SK-N-SH (cell line): Measurements from ENCODE around the gene LCN15. TPM values are rescaled to one million over a fixed set of nuclear protein-coding genes. Genes with fewer than 3 reads are reported as not detected.
"Not testable (repeated sequence)": the region's sequence is repeated elsewhere in the genome, so short reads cannot be mapped to it uniquely, and the experiment has no call there.

Experiments
- CTCF ChIA-PET: fragments of 300-600, 350-600 bp; formaldehyde crosslinking; extraction: SDS; loops from one replicate; lab custom pipeline; 2021; lab: Yijun Ruan, JAX
- POLR2A ChIA-PET: fragments of 350-600 bp; sonication (Branson Sonifier 250); formaldehyde crosslinking; extraction: SDS; loops from one replicate; lab custom pipeline; 2020; ENCODE audit warnings: antibody characterized with exemption, inconsistent platforms; lab: Yijun Ruan, JAX
- DNase-seq: peaks from one replicate; pipeline ENCODE4 v3.0.0; 2012
- H2AFZ ChIP-seq: fragments of 200-600 bp; sonication (generic); 2 replicates; pipeline ENCODE4 v1.8.1; 2016; ENCODE audit warnings: antibody characterized with exemption, mild to moderate bottlenecking, low read depth
- H3F3A ChIP-seq: fragments of 200-600 bp; sonication (generic); replicated peaks from 2 replicates; pipeline ENCODE3; 2016; ENCODE audit warnings: antibody characterized with exemption, mild to moderate bottlenecking; ENCODE audit not compliant: insufficient read depth
- H3K27ac ChIP-seq, 2 experiments: fragments of 200-500 bp in 1 of 2; fragments of 200-600 bp in 1 of 2; sonication (Bioruptor generic) in 1 of 2; sonication (generic), shearing (Covaris generic) in 1 of 2; 2 replicates each; pipeline versions ENCODE4 v1.5.1 to v1.6.1; 2014 to 2016; ENCODE audit warnings: low read depth in 2 of 2, inconsistent platforms in 1 of 2, low read length in 1 of 2, mild to moderate bottlenecking in 1 of 2, mixed read lengths in 1 of 2
- H3K27me3 ChIP-seq: fragments of 200-600 bp; sonication (generic), shearing (Covaris generic); 2 replicates; pipeline ENCODE4 v1.6.1; 2016; ENCODE audit warnings: mixed run types; ENCODE audit not compliant: insufficient read depth
- H3K36me3 ChIP-seq, 2 experiments: fragments of 200-500 bp in 1 of 2; fragments of 200-600 bp in 1 of 2; sonication (Bioruptor generic) in 1 of 2; sonication (generic) in 1 of 2; replicated peaks in 1 of 2; 2 replicates each; pipeline versions ENCODE3 to v1.5.1; 2014 to 2016; ENCODE audit warnings: low read length in 1 of 2, mild to moderate bottlenecking in 1 of 2; ENCODE audit not compliant: insufficient read depth in 2 of 2, control insufficient read depth in 1 of 2
- H3K4me1 ChIP-seq, 2 experiments: fragments of 200-500 bp in 1 of 2; fragments of 200-600 bp in 1 of 2; sonication (Bioruptor generic) in 1 of 2; sonication (generic), shearing (Covaris generic) in 1 of 2; 2 replicates each; pipeline versions ENCODE4 v1.5.1 to v1.6.1; 2014 to 2016; ENCODE audit warnings: low read depth in 1 of 2, low read length in 1 of 2, mixed run types in 1 of 2; ENCODE audit not compliant: insufficient read depth in 2 of 2, control insufficient read depth in 1 of 2
- H3K4me2 ChIP-seq: fragments of 200-600 bp; sonication (generic), shearing (Covaris generic); 2 replicates; pipeline ENCODE4 v1.6.1; 2017; ENCODE audit warnings: mixed run types
- H3K4me3 ChIP-seq, 2 experiments: fragments of 200-500 bp in 1 of 2; fragments of 200-600 bp in 1 of 2; sonication (Bioruptor generic) in 1 of 2; sonication (generic), shearing (Covaris generic) in 1 of 2; 2 replicates each; pipeline versions ENCODE4 v1.5.1 to v1.8.1; 2014 to 2016; ENCODE audit warnings: low read depth in 2 of 2, inconsistent platforms in 1 of 2, low read length in 1 of 2, mild to moderate bottlenecking in 1 of 2, mixed read lengths in 1 of 2, moderate library complexity in 1 of 2
- H3K79me2 ChIP-seq: fragments of 200-600 bp; sonication (generic); 2 replicates; pipeline ENCODE4 v1.8.1; 2017; ENCODE audit warnings: mild to moderate bottlenecking; ENCODE audit not compliant: insufficient read depth
- H3K9ac ChIP-seq: fragments of 200-600 bp; sonication (generic); 2 replicates; pipeline ENCODE4 v1.6.1; 2017; ENCODE audit warnings: mixed run types
- H3K9me2 ChIP-seq: fragments of 200-600 bp; sonication (generic); 2 replicates; pipeline ENCODE4 v1.6.1; 2017; ENCODE audit warnings: mixed run types
- H3K9me3 ChIP-seq: fragments of 200-600 bp; sonication (generic); 2 replicates; pipeline ENCODE4 v1.6.1; 2017; ENCODE audit warnings: mixed run types, mild to moderate bottlenecking, moderate library complexity
- H4K20me1 ChIP-seq: fragments of 200-600 bp; sonication (generic); 2 replicates; pipeline ENCODE4 v1.6.1; 2017; ENCODE audit warnings: mild to moderate bottlenecking, mixed run types; ENCODE audit not compliant: insufficient read depth
- ELF1 ChIP-seq: IDR thresholded peaks from 2 replicates; pipeline ENCODE4 v1.4.0; 2012
- GABPA ChIP-seq: IDR thresholded peaks from 2 replicates; pipeline ENCODE4 v1.4.0; 2012; ENCODE audit warnings: low read depth, mild to moderate bottlenecking
- GATA2 ChIP-seq: sonication (generic); formaldehyde crosslinking; IDR thresholded peaks from 2 replicates; pipeline ENCODE4 v1.5.0; 2020; ENCODE audit warnings: mild to moderate bottlenecking, missing genetic modification reagents
- MEF2A ChIP-seq: IDR thresholded peaks from 2 replicates; pipeline ENCODE4 v1.4.0; 2012; ENCODE audit warnings: low read depth, borderline replicate concordance
- MXI1 ChIP-seq: IDR thresholded peaks from 2 replicates; pipeline ENCODE4 v1.6.1; 2012; ENCODE audit warnings: mild to moderate bottlenecking, low read depth, low read length, improper control_type of control experiment
- NFIC ChIP-seq: IDR thresholded peaks from 2 replicates; pipeline ENCODE4 v1.4.0; 2012; ENCODE audit warnings: borderline replicate concordance
- NRF1 ChIP-seq: IDR thresholded peaks from 2 replicates; pipeline ENCODE4 v1.6.1; 2012; ENCODE audit warnings: low read depth, mild to moderate bottlenecking, low read length
- PBX3 ChIP-seq: IDR thresholded peaks from 2 replicates; pipeline ENCODE4; 2012
- RXRA ChIP-seq: IDR thresholded peaks from 2 replicates; pipeline ENCODE4 v1.4.0; 2012; ENCODE audit warnings: low read depth, mild to moderate bottlenecking, borderline replicate concordance
- WGBS: methylation state at CpG from one replicate; pipeline ENCODE4 v1.1.6; 2017; ENCODE audit warnings: low lambda C conversion rate; 5-methylcytosine and 5-hydroxymethylcytosine counted together
- polyA plus RNA-seq, 3 experiments: library from polyadenylated mRNA; depleted of rRNA; stranded (reverse); fragments of >200 nt; gene quantifications; 2 replicates each; pipeline ENCODE4 v1.2.3, GENCODE V29; 2012
- TF ChIP-seq, protein P1 (sequence below): fragments of 150-350 bp; IDR thresholded peaks from 2 replicates; pipeline ENCODE4 v1.6.1; 2017; ENCODE audit warnings: antibody characterized with exemption, low read length, low read depth, borderline replicate concordance

The LCN15 gene
- polyA plus RNA-seq, 1 of the 3 experiments (the other 2 are of a cell fraction): 0.08 TPM

GRCh38 chr9:136756836-136757235 lies 7.5 kb downstream of the LCN15 start:
- ChIA-PET CTCF (interaction anchor here (1.5 to 2.4 kb wide), 3 partner anchors 11 to 81 kb away, joined by 5 to 22 read pairs (median 17); no protein-coding TSS in a partner anchor), POLR2A (no interaction called here)
- H3K4me1 ChIP-seq: peaks cover 0 to 8% of the 10 kb centered on the region in 2 experiments; a peak in 1 of 4 replicates
- peaks cover 3% of the 10 kb centered on the region for H3F3A ChIP-seq
- H3K27ac ChIP-seq: no peak overlapping the region
- no peaks in the 10 kb centered on the region for H3K79me2 ChIP-seq
- 89% methylated on average over 10 of the region's 18 CpGs for WGBS
- no peaks in the 10 kb centered on the region for H3K9me3 ChIP-seq
- H2AFZ ChIP-seq: no peak overlapping the region
- H4K20me1 ChIP-seq: no peaks in the 10 kb centered on the region
- no peaks in the 10 kb centered on the region for H3K36me3 ChIP-seq
- H3K9ac ChIP-seq: no peak overlapping the region
- no peaks in the 10 kb centered on the region for H3K27me3 ChIP-seq
- H3K9me2 ChIP-seq: no peaks in the 10 kb centered on the region
- no peak overlapping the region for H3K4me2 ChIP-seq
- no peak for DNase-seq
- no peak overlapping the region for H3K4me3 ChIP-seq
- TF ChIP-seq NRF1 (no peak), RXRA (no peak), GATA2 (CRISPR knock-in tag) (no peak), ELF1 (no peak), PBX3 (no peak), GABPA (no peak)
- TF ChIP-seq, protein P1, sequence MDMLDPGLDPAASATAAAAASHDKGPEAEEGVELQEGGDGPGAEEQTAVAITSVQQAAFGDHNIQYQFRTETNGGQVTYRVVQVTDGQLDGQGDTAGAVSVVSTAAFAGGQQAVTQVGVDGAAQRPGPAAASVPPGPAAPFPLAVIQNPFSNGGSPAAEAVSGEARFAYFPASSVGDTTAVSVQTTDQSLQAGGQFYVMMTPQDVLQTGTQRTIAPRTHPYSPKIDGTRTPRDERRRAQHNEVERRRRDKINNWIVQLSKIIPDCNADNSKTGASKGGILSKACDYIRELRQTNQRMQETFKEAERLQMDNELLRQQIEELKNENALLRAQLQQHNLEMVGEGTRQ: no peak

DNA sequence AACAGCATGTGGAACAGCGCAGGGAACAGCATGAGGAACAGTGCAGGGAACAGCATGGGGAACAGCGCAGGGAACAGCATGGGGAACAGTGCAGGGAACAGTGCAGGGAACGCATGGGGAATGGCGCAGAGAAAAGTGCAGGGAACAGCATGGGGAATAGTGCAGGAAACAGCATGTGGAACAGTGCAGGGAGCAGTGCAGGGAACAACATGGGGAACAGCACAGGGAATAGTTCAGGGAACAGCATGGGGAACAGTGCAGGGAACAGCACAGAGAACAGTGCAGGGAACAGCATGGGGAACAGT lies 8.2 kb downstream of the LCN15 start:
- 83% methylated on average over 4 of the region's 4 CpGs for WGBS
- H3K9me2 ChIP-seq: no peaks in the 10 kb centered on the region
- no peak for DNase-seq
- peaks cover 0 to 8% of the 10 kb centered on the region in 2 experiments; a peak in 1 of 4 replicates for H3K4me1 ChIP-seq
- H3K4me2 ChIP-seq: no peak overlapping the region
- H3K36me3 ChIP-seq: no peaks in the 10 kb centered on the region
- no peak overlapping the region for H3K27ac ChIP-seq
- no peaks in the 10 kb centered on the region for H3K79me2 ChIP-seq
- TF ChIP-seq MEF2A: no peak
- TF ChIP-seq MXI1: no peak
- TF ChIP-seq NFIC: no peak
- H3F3A ChIP-seq: peaks cover 3% of the 10 kb centered on the region
- H3K9me3 ChIP-seq: no peaks in the 10 kb centered on the region
- no peak overlapping the region for H3K4me3 ChIP-seq
- no peaks in the 10 kb centered on the region for H4K20me1 ChIP-seq
- CTCF ChIA-PET: interaction anchor here (1.0 kb wide), 1 partner anchor 29 kb away, joined by 4 read pairs; no protein-coding TSS in a partner anchor
- no peak overlapping the region for H3K9ac ChIP-seq
- H2AFZ ChIP-seq: no peak overlapping the region
- H3K27me3 ChIP-seq: no peaks in the 10 kb centered on the region
- POLR2A ChIA-PET: no interaction called here

DNA sequence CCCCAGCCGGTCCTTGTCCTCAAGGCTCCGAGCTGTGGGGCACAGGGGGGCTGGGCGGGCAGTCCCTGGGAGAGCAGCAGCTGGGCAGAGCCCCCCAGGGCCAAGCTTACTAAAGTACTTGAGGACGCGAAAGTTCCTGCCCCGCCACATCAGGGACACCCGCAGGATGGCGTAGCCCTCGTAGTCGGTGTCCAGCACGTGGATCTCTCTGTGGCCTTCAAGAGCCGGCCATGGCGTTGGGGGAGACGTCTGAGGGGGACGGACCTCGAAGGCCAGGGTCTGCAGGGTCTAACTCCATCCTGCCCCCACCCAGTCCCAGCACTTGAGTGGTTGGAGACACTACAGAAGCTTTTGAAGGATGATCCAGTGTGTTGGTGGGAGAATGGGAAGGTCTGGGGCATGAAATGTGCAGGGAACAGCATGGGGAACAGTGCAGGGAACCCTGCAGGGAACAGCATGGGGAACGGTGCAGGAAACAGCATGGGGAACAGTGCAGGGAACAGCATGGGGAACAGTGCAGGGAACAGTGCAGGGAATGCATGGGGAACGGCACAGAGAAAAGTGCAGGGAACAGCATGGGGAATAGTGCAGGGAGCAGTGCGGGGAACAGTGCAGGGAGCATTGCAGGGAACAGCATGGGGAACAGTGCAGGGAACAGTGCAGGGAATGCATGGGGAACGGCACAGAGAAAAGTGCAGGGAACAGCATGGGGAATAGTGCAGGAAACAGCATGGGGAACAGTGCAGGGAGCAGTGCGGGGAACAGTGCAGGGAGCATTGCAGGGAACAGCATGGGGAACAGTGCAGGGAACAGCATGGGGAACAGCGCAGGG lies 8.8 kb downstream of the LCN15 start:
- POLR2A ChIA-PET: interaction anchor here (0.9 kb wide), 1 partner anchor 27 kb away, joined by 4 read pairs; no protein-coding TSS in a partner anchor
- H3K27ac ChIP-seq, H3K9me2 ChIP-seq, H3K27me3 ChIP-seq, H3F3A ChIP-seq, H3K4me1 ChIP-seq, H4K20me1 ChIP-seq, DNase-seq, H3K9me3 ChIP-seq, H3K9ac ChIP-seq, H2AFZ ChIP-seq, H3K79me2 ChIP-seq, H3K4me3 ChIP-seq, H3K4me2 ChIP-seq, H3K36me3 ChIP-seq: not testable (repeated sequence)
- 92% methylated on average over 22 of the region's 22 CpGs for WGBS
- CTCF ChIA-PET: interaction anchor here (0.7 to 1.3 kb wide), 3 partner anchors 11 to 28 kb away, joined by 4 to 6 read pairs (median 4); no protein-coding TSS in a partner anchor
